MCF 10A (cell line): ENCODE results near the gene PTBP1. TPM values are rescaled to one million over a fixed set of nuclear protein-coding genes. Genes with fewer than 3 reads are reported as not detected.
"Not testable (repeated sequence)": the region's sequence is repeated elsewhere in the genome, so short reads cannot be mapped to it uniquely, and the experiment has no call there.

ENCODE experiments used
- BruUV-seq: library from RNA; stranded (reverse); fragments of 400-500 nt; replicated peaks from 2 replicates; lab custom pipeline; 2021; lab: Mats Ljungman, UMichigan
- CTCF ChIA-PET: fragments of 300-600 bp; sonication (Branson Sonifier 250); formaldehyde crosslinking; extraction: SDS; loops from one replicate; lab custom pipeline; 2021; ENCODE audit warnings: antibody characterized with exemption, inconsistent platforms; lab: Yijun Ruan, JAX
- POLR2A ChIA-PET: fragments of 300-600, 350-650 bp; sonication (Branson Sonifier 250); formaldehyde crosslinking; extraction: SDS; loops from one replicate; lab custom pipeline; 2020; ENCODE audit warnings: antibody characterized with exemption, inconsistent platforms; lab: Yijun Ruan, JAX
- DNase-seq: peaks from one replicate; pipeline ENCODE4 v3.0.0-alpha.2; 2018; ENCODE audit not compliant: unreplicated experiment
- H3K27ac Mint-ChIP-seq: one replicate; pipeline ENCODE4 v1.8.0; 2022; ENCODE audit warnings: mild to moderate bottlenecking, low read depth, mixed read lengths; ENCODE audit not compliant: unreplicated experiment
- H3K27me3 Mint-ChIP-seq: one replicate; pipeline ENCODE4 v1.8.0; 2022; ENCODE audit warnings: mixed read lengths; ENCODE audit not compliant: insufficient read depth, unreplicated experiment
- H3K36me3 Mint-ChIP-seq: one replicate; pipeline ENCODE4 v1.8.0; 2022; ENCODE audit warnings: mild to moderate bottlenecking, moderate library complexity, mixed read lengths; ENCODE audit not compliant: insufficient read depth, unreplicated experiment
- H3K4me1 Mint-ChIP-seq: one replicate; pipeline ENCODE4 v1.8.0; 2022; ENCODE audit warnings: mixed read lengths; ENCODE audit not compliant: insufficient read depth, unreplicated experiment
- H3K4me3 Mint-ChIP-seq: one replicate; pipeline ENCODE4 v1.8.0; 2022; ENCODE audit warnings: mild to moderate bottlenecking, moderate library complexity, mixed read lengths; ENCODE audit not compliant: unreplicated experiment
- H3K9me3 Mint-ChIP-seq: one replicate; pipeline ENCODE4 v1.8.0; 2022; ENCODE audit warnings: mixed read lengths; ENCODE audit not compliant: unreplicated experiment
- CTCF ChIP-seq: fragments of 200-600 bp; IDR thresholded peaks from one replicate; pipeline ENCODE4 v1.8.0; 2022; ENCODE audit warnings: antibody characterized with exemption, mild to moderate bottlenecking; ENCODE audit not compliant: unreplicated experiment
- intact Hi-C: fragments of 100-400 bp; cut with micrococcal nuclease; formaldehyde crosslinking; loops from 2 replicates; pipeline ENCODE4 v1.14.1; 2022
- total RNA-seq: library from RNA; stranded (reverse); gene quantifications from 2 replicates; pipeline ENCODE4 v1.2.3, GENCODE V29; 2022

Gene PTBP1
- total RNA-seq, 1 experiment from 2014 or later = 431 TPM

DNA sequence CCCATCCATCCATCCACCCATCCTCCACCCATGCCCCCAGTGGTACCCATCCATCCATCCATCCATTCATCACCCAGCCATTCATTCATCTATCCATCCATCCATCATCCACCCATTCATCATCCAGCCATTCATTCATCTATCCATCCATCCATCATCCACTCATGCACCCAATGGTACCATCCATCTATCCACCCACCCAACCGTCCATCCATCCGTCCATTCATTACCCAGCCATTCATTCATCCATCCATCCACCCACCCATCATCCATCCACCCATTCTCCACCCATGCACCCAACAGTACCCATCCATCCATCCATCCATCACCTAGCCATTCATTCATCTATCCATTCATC lies 19.2 kb downstream of the PTBP1 start:
- peaks cover 12% of the 10 kb centered on the region for H3K4me1 Mint-ChIP-seq
- H3K27ac Mint-ChIP-seq = no peak overlapping the region
- no peak for TF ChIP-seq CTCF
- no peak overlapping the region for H3K4me3 Mint-ChIP-seq
- ChIA-PET POLR2A (no interaction called here), CTCF (no interaction called here)
- BruUV-seq = no TSS peak
- no peaks in the 10 kb centered on the region for H3K27me3 Mint-ChIP-seq
- peaks cover 39% of the 10 kb centered on the region for H3K36me3 Mint-ChIP-seq
- no peak for DNase-seq
- intact Hi-C loops = no loop called here
- H3K9me3 Mint-ChIP-seq = peaks cover 9% of the 10 kb centered on the region

- DNase-seq, H3K27ac Mint-ChIP-seq, BruUV-seq, H3K9me3 Mint-ChIP-seq, H3K4me3 Mint-ChIP-seq, intact Hi-C loops, H3K27me3 Mint-ChIP-seq: not testable (repeated sequence)
- peaks cover 12% of the 10 kb centered on the region for H3K36me3 Mint-ChIP-seq
- POLR2A ChIA-PET = interaction anchor here (0.6 kb wide), 1 partner anchor 198 kb away, joined by 3 read pairs; no protein-coding TSS in a partner anchor
- CTCF ChIA-PET = interaction anchor here (0.6 kb wide), 1 partner anchor 36 kb away, joined by 3 read pairs; no protein-coding TSS in a partner anchor
- H3K4me1 Mint-ChIP-seq = peaks cover 18% of the 10 kb centered on the region
These were observed 23.0 kb downstream of the PTBP1 start for GRCh38 chr19:820212-820611.

- no peak for TF ChIP-seq CTCF
- DNase-seq = no peak
- H3K36me3 Mint-ChIP-seq = peaks cover 4% of the 10 kb centered on the region
- CTCF ChIA-PET = no interaction called here
- H3K27me3 Mint-ChIP-seq = no peaks in the 10 kb centered on the region
- no TSS peak for BruUV-seq
- H3K4me3 Mint-ChIP-seq = no peak overlapping the region
- POLR2A ChIA-PET = no interaction called here
- peaks cover 6% of the 10 kb centered on the region for H3K9me3 Mint-ChIP-seq
- H3K4me1 Mint-ChIP-seq = peaks cover 14% of the 10 kb centered on the region
- H3K27ac Mint-ChIP-seq = no peak overlapping the region
- intact Hi-C loops = no loop called here
These were observed 24.1 kb downstream of the PTBP1 start for GRCh38 chr19:821231-821824.

GRCh38 chr19:821825-822503 lies 24.7 kb downstream of the PTBP1 start, which contains the start of gene PLPPR3:
PLPPR3 (minus strand) TSS chr19:821955; CDS start chr19:821559, 396 bp downstream.
- H3K9me3 Mint-ChIP-seq = no peaks in the 10 kb centered on the region
- H3K4me1 Mint-ChIP-seq = peaks cover 8% of the 10 kb centered on the region
- TF ChIP-seq CTCF = no peak
- H3K4me3 Mint-ChIP-seq = no peak within 1 kb of the TSS
- BruUV-seq = no TSS peak
- intact Hi-C loops = no loop called here
- POLR2A ChIA-PET = no interaction called here
- no peaks in the 10 kb centered on the region for H3K36me3 Mint-ChIP-seq
- H3K27me3 Mint-ChIP-seq = no peaks in the 10 kb centered on the region
- CTCF ChIA-PET = no interaction called here
- H3K27ac Mint-ChIP-seq = no peak within 1 kb of the TSS
- DNase-seq = no peak
